IPS DF 6.9 (cell line): ENCODE measurements around the gene BLOC1S1.

Experiments
- DNase-seq: peaks from one replicate; pipeline ENCODE4 v3.0.0-alpha.2; 2013; ENCODE audit warnings: low read depth, low spot score
- H3K27ac ChIP-seq: one replicate; pipeline ENCODE4 v1.5.1; 2013; ENCODE audit warnings: low read length, control low read depth
- H3K27me3 ChIP-seq: 2 replicates; pipeline ENCODE4 v1.6.1; 2013; ENCODE audit warnings: mild to moderate bottlenecking, low read length; ENCODE audit not compliant: control insufficient read depth, insufficient read depth
- H3K36me3 ChIP-seq: 2 replicates; pipeline ENCODE4 v1.6.1; 2013; ENCODE audit warnings: low read length; ENCODE audit not compliant: control insufficient read depth, insufficient read depth
- H3K4me1 ChIP-seq: 2 replicates; pipeline ENCODE4 v1.6.1; 2013; ENCODE audit warnings: low read length; ENCODE audit not compliant: control insufficient read depth, insufficient read depth
- H3K4me3 ChIP-seq: 2 replicates; pipeline ENCODE4 v1.5.1; 2013; ENCODE audit warnings: mild to moderate bottlenecking, low read length
- H3K9me3 ChIP-seq: 2 replicates; pipeline ENCODE4 v1.6.1; 2013; ENCODE audit warnings: low read length, inconsistent platforms; ENCODE audit not compliant: control insufficient read depth, insufficient read depth
- whole genome bisulfite sequencing: extraction: QIAGEN DNeasy Blood & Tissue Kit; methylation state at CpG from one replicate; pipeline ENCODE4 v1.1.7; 2013; ENCODE audit warnings: mixed read lengths, missing lambda C conversion rate; ENCODE audit not compliant: insufficient read length, insufficient coverage; 5-methylcytosine and 5-hydroxymethylcytosine counted together

BLOC1S1 gene

DNA sequence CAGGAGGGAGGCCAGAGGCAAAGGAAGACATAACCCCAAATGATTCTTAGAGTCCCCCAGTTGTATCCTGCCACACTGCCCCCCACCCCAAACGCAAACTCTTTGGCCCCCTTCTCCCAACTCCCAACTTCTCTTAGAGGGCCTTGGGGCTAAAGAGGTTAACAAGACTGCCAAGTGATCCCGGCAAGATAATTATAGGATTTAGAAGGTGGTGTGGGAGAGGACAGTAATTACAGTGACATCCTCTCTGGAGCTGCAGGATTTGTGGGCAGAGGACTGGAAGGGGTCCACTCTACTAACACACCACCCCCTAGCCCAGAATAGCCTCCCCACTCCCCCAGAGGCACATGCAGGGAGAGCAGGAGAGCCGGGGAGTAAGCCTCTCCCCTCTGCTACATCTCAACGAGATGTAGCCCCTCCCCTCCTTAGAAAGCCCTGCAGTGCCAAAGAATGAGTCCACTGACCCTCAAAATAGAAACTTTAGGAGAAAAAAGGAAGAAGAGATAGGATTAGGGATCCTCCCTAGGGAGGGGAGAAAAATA is 21.8 kb downstream of the BLOC1S1 start:
- Histone ChIP-seq H3K4me3 (peak overlapping the region; percentile 26; the same call in 1 of the 2 replicates), H3K4me1 (peaks cover 5% of the 10 kb centered on the region; the same call in 1 of the 2 replicates), H3K36me3 (no peaks in the 10 kb centered on the region), H3K27me3 (no peaks in the 10 kb centered on the region), H3K9me3 (no peaks in the 10 kb centered on the region), H3K27ac (no peak overlapping the region)
- DNase-seq: no peak
- no CpG with 5 or more reads among the region's 4 CpGs for WGBS

GRCh38 chr12:55738123-55739024 is 22.5 kb downstream of the BLOC1S1 start:
- WGBS: no CpG with 5 or more reads among the region's 14 CpGs
- peaks cover 5% of the 10 kb centered on the region; the same call in 1 of the 2 replicates for H3K4me1 ChIP-seq
- DNase-seq: peak; percentile 90
- H3K27me3 ChIP-seq: no peaks in the 10 kb centered on the region
- no peak overlapping the region for H3K27ac ChIP-seq
- no peaks in the 10 kb centered on the region for H3K9me3 ChIP-seq
- H3K4me3 ChIP-seq: peak overlapping the region; percentile 26; the same call in 1 of the 2 replicates
- H3K36me3 ChIP-seq: no peaks in the 10 kb centered on the region

- H3K27ac ChIP-seq: no peak overlapping the region
- no peak overlapping the region for H3K4me3 ChIP-seq
- H3K4me1 ChIP-seq: peaks cover 5% of the 10 kb centered on the region; the same call in 1 of the 2 replicates
- no CpG with 5 or more reads among the region's 2 CpGs for WGBS
- no peaks in the 10 kb centered on the region for H3K27me3 ChIP-seq
- no peaks in the 10 kb centered on the region for H3K36me3 ChIP-seq
- no peaks in the 10 kb centered on the region for H3K9me3 ChIP-seq
- DNase-seq: no peak
These were observed 23.2 kb downstream of the BLOC1S1 start for GRCh38 chr12:55739025-55739378.

- H3K4me1 ChIP-seq: peaks cover 5% of the 10 kb centered on the region; the same call in 1 of the 2 replicates
- no peaks in the 10 kb centered on the region for H3K9me3 ChIP-seq
- H3K4me3 ChIP-seq: no peak overlapping the region; the same call in 1 of the 2 replicates
- H3K36me3 ChIP-seq: no peaks in the 10 kb centered on the region
- WGBS: no CpG with 5 or more reads among the region's 3 CpGs
- no peak for DNase-seq
- H3K27ac ChIP-seq: no peak overlapping the region
- no peaks in the 10 kb centered on the region for H3K27me3 ChIP-seq
These were observed 26.3 kb downstream of the BLOC1S1 start for GRCh38 chr12:55741931-55742680.

DNA sequence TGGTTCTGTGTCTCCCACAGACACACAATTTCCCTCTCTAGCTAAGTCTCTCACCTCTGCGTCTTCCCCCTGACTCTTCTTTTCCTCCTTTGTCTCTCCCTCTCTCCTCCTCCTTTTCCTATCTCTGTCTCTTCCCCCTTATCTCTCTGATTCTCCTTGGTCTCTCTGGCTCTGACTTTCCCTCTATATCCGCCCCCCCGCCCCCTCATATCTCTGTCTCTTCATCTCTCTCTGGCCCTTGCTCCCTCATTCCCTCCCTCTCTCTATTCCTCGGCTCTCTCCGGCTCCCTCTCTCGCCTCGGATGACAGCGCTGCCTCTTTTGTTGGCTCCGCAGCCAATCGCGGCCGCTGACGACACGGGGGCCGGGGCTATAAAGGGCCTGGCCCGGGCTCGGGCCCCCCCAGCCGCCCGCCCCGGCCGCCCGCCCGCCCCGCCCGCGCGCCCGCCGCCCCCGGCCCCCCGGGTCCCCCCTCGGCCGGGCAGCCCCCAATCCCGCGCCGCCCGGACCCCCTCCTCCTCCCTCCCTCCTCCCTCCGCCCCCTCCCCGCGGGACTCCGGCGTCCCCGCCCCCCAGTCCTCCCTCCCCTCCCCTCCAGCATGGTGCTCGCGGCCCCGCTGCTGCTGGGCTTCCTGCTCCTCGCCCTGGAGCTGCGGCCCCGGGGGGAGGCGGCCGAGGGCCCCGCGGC is 27.0 kb downstream of the BLOC1S1 start, which contains the start of gene GDF11:
Gene GDF11 (plus strand): TSS at position 404 of the 687 bp plus-strand sequence. CDS start 195 bp downstream, at position 599.
- peak within 1 kb of the TSS; percentile 93 for H3K4me3 ChIP-seq
- no peaks in the 10 kb centered on the region for H3K9me3 ChIP-seq
- H3K4me1 ChIP-seq: peaks cover 4% of the 10 kb centered on the region; the same call in 1 of the 2 replicates
- H3K36me3 ChIP-seq: no peaks in the 10 kb centered on the region
- no peaks in the 10 kb centered on the region for H3K27me3 ChIP-seq
- no peak for DNase-seq
- H3K27ac ChIP-seq: no peak within 1 kb of the TSS
- WGBS: no CpG with 5 or more reads among the region's 53 CpGs

GRCh38 chr12:55743406-55744339 is 27.8 kb downstream of the BLOC1S1 start:
- Histone ChIP-seq H3K4me1 (peaks cover 9% of the 10 kb centered on the region), H3K27ac (no peak overlapping the region), H3K9me3 (no peaks in the 10 kb centered on the region), H3K4me3 (peak overlapping the region; percentile 93), H3K36me3 (peaks cover 4% of the 10 kb centered on the region; the same call in 1 of the 2 replicates), H3K27me3 (no peaks in the 10 kb centered on the region)
- WGBS: no CpG with 5 or more reads among the region's 73 CpGs
- DNase-seq: no peak

DNA sequence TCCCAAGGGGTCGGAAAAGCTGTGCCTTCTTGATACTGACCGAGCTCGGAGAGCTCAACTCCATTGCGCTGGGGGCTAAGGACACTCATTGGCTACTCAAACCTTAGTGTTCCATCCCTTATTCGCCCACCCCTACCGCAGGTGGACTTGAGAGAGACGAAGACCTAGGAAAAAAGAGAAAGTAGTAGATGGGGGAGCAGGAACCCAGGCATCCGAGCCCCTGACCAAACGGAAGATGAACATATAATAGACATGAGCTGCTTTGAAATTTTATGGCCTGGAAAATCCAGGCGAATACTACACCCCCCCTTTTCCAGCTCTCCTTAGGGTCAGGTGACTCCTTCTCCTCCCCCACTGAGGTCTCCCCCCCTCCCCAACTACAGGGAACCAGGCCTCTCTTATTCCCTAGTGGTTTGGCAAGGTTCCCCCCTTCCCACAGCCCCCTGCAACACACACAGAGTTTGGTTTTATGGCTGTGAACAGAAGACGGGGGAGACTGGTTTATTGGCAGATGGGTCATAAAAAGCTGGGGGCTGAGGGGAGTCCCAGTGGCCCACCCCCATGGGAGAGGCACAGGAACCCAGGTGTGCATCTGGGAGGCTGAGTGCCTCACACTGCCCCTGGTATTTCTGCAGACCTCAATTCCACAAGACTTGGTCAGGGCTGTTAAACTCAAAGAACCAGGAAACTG is 28.6 kb downstream of the BLOC1S1 start:
- peaks cover 10% of the 10 kb centered on the region for H3K4me1 ChIP-seq
- no CpG with 5 or more reads among the region's 11 CpGs for WGBS
- no peak overlapping the region for H3K27ac ChIP-seq
- no peaks in the 10 kb centered on the region for H3K9me3 ChIP-seq
- DNase-seq: no peak
- peak overlapping the region; percentile 93 for H3K4me3 ChIP-seq
- peaks cover 11% of the 10 kb centered on the region; the same call in 1 of the 2 replicates for H3K36me3 ChIP-seq
- H3K27me3 ChIP-seq: no peaks in the 10 kb centered on the region

GRCh38 chr12:55745361-55746173 is 29.7 kb downstream of the BLOC1S1 start:
- no peaks in the 10 kb centered on the region for H3K27me3 ChIP-seq
- H3K9me3 ChIP-seq: no peaks in the 10 kb centered on the region
- no peak for DNase-seq
- peaks cover 16% of the 10 kb centered on the region; the same call in 1 of the 2 replicates for H3K36me3 ChIP-seq
- H3K4me1 ChIP-seq: peaks cover 10% of the 10 kb centered on the region
- peak overlapping the region; percentile 34; the same call in 1 of the 2 replicates for H3K4me3 ChIP-seq
- no peak overlapping the region for H3K27ac ChIP-seq
- no CpG with 5 or more reads among the region's 13 CpGs for WGBS
